Liver (tissue), 9 donors: ENCODE measurements around the gene RAB11FIP3. TPM values are rescaled to one million over a fixed set of nuclear protein-coding genes. Genes with fewer than 3 reads are reported as not detected.

Experiments
- DNase-seq: peaks from one replicate; pipeline ENCODE4 v3.0.0-alpha.2; 2017; ENCODE audit warnings: low spot score
- H3K27ac ChIP-seq, 2 donors: one replicate each; pipeline ENCODE4 v1.7.0; 2013; ENCODE audit warnings: inconsistent platforms in 2 of 2, low read length in 2 of 2, control low read depth in 1 of 2, low read depth in 1 of 2, mild to moderate bottlenecking in 1 of 2
- H3K27me3 ChIP-seq, 4 donors: one replicate each; pipeline versions ENCODE4 v1.6.1 to v1.7.0; 2013; ENCODE audit warnings: low read length in 3 of 4, inconsistent platforms in 1 of 4, mild to moderate bottlenecking in 1 of 4, moderate library complexity in 1 of 4; ENCODE audit not compliant: control insufficient read depth in 4 of 4, insufficient read depth in 4 of 4
- H3K36me3 ChIP-seq, 4 donors: one replicate each; pipeline versions ENCODE4 v1.6.1 to v1.7.0; 2013; ENCODE audit warnings: low read length in 3 of 4, mild to moderate bottlenecking in 3 of 4, low read depth in 1 of 4, moderate library complexity in 1 of 4; ENCODE audit not compliant: control insufficient read depth in 4 of 4, insufficient read depth in 3 of 4
- H3K4me1 ChIP-seq, 4 donors: one replicate each; pipeline versions ENCODE4 v1.6.1 to v1.7.0; 2013; ENCODE audit warnings: low read length in 3 of 4, mild to moderate bottlenecking in 3 of 4, moderate library complexity in 1 of 4; ENCODE audit not compliant: control insufficient read depth in 4 of 4, insufficient read depth in 4 of 4
- H3K4me3 ChIP-seq, 3 donors: one replicate each; pipeline versions ENCODE4 v1.6.1 to v1.7.0; 2013; ENCODE audit warnings: low read length in 3 of 3, control low read depth in 1 of 3, low read depth in 1 of 3, mild to moderate bottlenecking in 1 of 3
- H3K9ac ChIP-seq, 2 donors: one replicate each; pipeline ENCODE4 v1.7.0; 2013; ENCODE audit warnings: low read length in 2 of 2, mild to moderate bottlenecking in 2 of 2, moderate library complexity in 2 of 2, control low read depth in 1 of 2, low read depth in 1 of 2
- H3K9me3 ChIP-seq, 4 donors: one replicate each; pipeline versions ENCODE4 v1.6.1 to v1.7.0; 2013; ENCODE audit warnings: low read length in 3 of 4; ENCODE audit not compliant: control insufficient read depth in 4 of 4
- CTCF ChIP-seq: fragments of 150-350 bp; IDR thresholded peaks from 2 replicates; pipeline ENCODE4 v1.5.1; 2017; ENCODE audit warnings: improper control_type of control experiment, low read depth, low read length; ENCODE audit not compliant: missing input control
- FOXA2 ChIP-seq: IDR thresholded peaks from 2 replicates; pipeline ENCODE4 v1.6.1; 2016; ENCODE audit warnings: antibody characterized with exemption
- GABPA ChIP-seq, 2 donors: IDR thresholded peaks in 1 of 2; conservative IDR thresholded peaks in 1 of 2; 2 replicates each; pipeline ENCODE4 v1.6.1; 2016; ENCODE audit warnings: antibody characterized with exemption in 2 of 2, mild to moderate bottlenecking in 1 of 2, moderate library complexity in 1 of 2
- RAD21 ChIP-seq, 2 donors: IDR thresholded peaks; 2 replicates each; pipeline ENCODE4 v1.6.1; 2016; ENCODE audit warnings: antibody characterized with exemption in 2 of 2, mild to moderate bottlenecking in 2 of 2
- REST ChIP-seq: IDR thresholded peaks from 2 replicates; pipeline ENCODE4 v1.6.1; 2016; ENCODE audit warnings: antibody characterized with exemption, mild to moderate bottlenecking
- RXRA ChIP-seq, 2 donors: IDR thresholded peaks; 2 replicates each; pipeline ENCODE4 v1.6.1; 2017 to 2018; ENCODE audit warnings: antibody characterized with exemption in 2 of 2, mild to moderate bottlenecking in 1 of 2
- YY1 ChIP-seq: IDR thresholded peaks from 2 replicates; pipeline ENCODE4 v1.6.1; 2016; ENCODE audit warnings: antibody characterized with exemption, mild to moderate bottlenecking
- WGBS: extraction: QIAGEN DNeasy Blood & Tissue Kit; methylation state at CpG from one replicate; pipeline ENCODE4 v1.1.7; 2013; 5-methylcytosine and 5-hydroxymethylcytosine counted together
- polyA plus RNA-seq, 2 donors: library from polyadenylated mRNA; stranded (reverse) in 1 of 2; unstranded in 1 of 2; fragments of 200-250 nt in 1 of 2; fragments of >200 nt in 1 of 2; fragmentation: Nextera tagmentation in 1 of 2; extraction: Ambion mirVana in 1 of 2; gene quantifications; one replicate each; pipeline versions ENCODE4 v1.2.1 to v1.2.3, GENCODE V29; 2013 to 2015
- total RNA-seq, 2 donors: library from RNA; depleted of rRNA; stranded (reverse); fragments of >200 nt; gene quantifications; one replicate each; pipeline ENCODE4 v1.2.3, GENCODE V29; 2014
- TF ChIP-seq, protein P1 (sequence below): IDR thresholded peaks from 2 replicates; pipeline ENCODE4 v1.6.1; 2016; ENCODE audit warnings: antibody characterized with exemption
- donor health status: healthy.
- donor health status: healthy.
- donor health status: healthy.
- donor health status: healthy.
- donor health status: healthy.

Gene RAB11FIP3
- total and polyA plus RNA-seq, 4 donors, result 3.5 to 29.4 (median 15.7) TPM

DNA sequence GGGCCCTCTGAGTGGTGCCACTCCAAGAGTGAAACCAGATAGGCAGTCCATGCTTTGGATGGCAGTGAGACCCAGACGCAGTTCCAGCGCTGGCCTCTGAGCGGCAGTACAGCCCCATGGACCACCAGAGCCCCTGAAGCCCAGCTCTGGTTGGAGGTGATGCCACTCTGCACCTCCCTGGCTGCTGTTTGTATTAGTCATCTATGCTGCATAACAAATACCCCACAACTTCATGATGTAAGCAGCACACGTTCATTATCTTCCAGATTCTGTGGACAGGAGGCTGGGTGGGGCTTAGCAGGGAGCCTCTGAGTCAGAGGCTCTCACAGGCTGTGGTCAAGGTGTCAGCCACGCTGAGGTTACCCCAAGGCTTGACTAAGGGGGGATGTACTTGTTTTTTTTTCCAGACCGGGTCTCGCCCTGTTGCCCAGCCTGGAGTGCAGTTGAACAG is 33.5 kb upstream of the RAB11FIP3 start:
- Histone ChIP-seq H3K9ac (no peak overlapping the region), H3K4me3 (no peak overlapping the region), H3K27me3 (no peaks in the 10 kb centered on the region), H3K36me3 (no peaks in the 10 kb centered on the region), H3K4me1 (peaks cover 0 to 7% (median 1%) of the 10 kb centered on the region in 4 donors), H3K27ac (no peak overlapping the region), H3K9me3 (no peaks in the 10 kb centered on the region)
- peak; percentile 77 for TF ChIP-seq CTCF
- TF ChIP-seq RAD21 (IDR thresholded peaks at IDR 0.05), result peak; percentile 82 to 91
- no peak for TF ChIP-seq GABPA (IDR thresholded peaks at IDR 0.05 in 1 of 2, conservative IDR thresholded peaks at IDR 0.05 in 1 of 2)
- TF ChIP-seq RXRA (IDR thresholded peaks at IDR 0.05), result no peak
- no peak for TF ChIP-seq FOXA2
- peak; percentile 80 for DNase-seq
- WGBS, result 73% methylated on average over 7 of the region's 7 CpGs

DNA sequence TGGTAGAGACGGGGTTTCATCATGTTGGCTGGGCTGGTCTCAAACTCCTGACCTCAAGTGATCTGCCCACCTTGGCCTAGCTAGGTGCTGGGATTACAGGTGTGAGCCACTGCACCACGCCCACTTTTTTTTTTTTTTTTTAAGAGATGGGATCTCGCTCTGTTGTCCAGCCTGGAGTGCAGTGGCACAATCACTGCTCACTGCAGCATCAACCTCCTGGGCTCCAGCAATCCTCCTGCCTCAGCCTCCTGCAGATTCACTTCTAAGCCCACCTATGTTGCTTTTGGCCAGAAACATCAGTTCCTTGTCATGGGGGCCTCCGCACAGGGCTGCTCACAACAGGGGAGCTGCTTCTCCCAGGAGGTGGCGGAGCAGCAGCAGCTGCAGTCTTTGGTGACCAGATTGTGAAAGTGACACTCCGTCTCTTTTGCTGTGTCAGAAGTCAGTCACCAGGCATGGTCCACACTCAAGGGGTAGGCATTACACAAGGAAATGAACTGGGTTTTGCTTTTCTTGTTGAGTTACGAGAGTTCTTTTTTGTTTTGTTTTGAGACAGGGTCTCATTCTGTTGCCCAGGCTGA is 32.9 kb upstream of the RAB11FIP3 start:
- Histone ChIP-seq H3K36me3 (no peaks in the 10 kb centered on the region), H3K27ac (no peak overlapping the region), H3K9ac (no peak overlapping the region), H3K4me3 (no peak overlapping the region), H3K9me3 (no peaks in the 10 kb centered on the region), H3K27me3 (no peaks in the 10 kb centered on the region), H3K4me1 (peaks cover 0 to 7% (median 1%) of the 10 kb centered on the region in 4 donors)
- no peak for DNase-seq
- WGBS, result 90% methylated on average over 7 of the region's 7 CpGs
- no peak for TF ChIP-seq RXRA (IDR thresholded peaks at IDR 0.05)
- TF ChIP-seq CTCF, result no peak
- TF ChIP-seq YY1, result no peak
- no peak for TF ChIP-seq FOXA2
- TF ChIP-seq RAD21 (IDR thresholded peaks at IDR 0.05), result peak in 1 of 2 donors; percentile 9

- Histone ChIP-seq H3K27me3 (no peaks in the 10 kb centered on the region), H3K36me3 (no peaks in the 10 kb centered on the region), H3K27ac (peak overlapping the region in 1 of 2 donors; percentile 54)
These were observed 29.2 kb upstream of the RAB11FIP3 start for GRCh38 chr16:396199-396598.

More at GRCh38 chr16:396199-396598, 29.2 kb upstream of the RAB11FIP3 start:
- WGBS, result 54% methylated on average over 3 of the region's 3 CpGs
- TF ChIP-seq REST, result no peak
- TF ChIP-seq, protein P1, sequence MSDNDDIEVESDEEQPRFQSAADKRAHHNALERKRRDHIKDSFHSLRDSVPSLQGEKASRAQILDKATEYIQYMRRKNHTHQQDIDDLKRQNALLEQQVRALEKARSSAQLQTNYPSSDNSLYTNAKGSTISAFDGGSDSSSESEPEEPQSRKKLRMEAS, result no peak
- DNase-seq, result no peak
- H3K9ac ChIP-seq, result peak overlapping the region in 1 of 2 donors; percentile 6
- no peak overlapping the region for H3K4me3 ChIP-seq
- peaks cover 3 to 29% (median 16%) of the 10 kb centered on the region in 4 donors for H3K4me1 ChIP-seq
- H3K9me3 ChIP-seq, result no peaks in the 10 kb centered on the region
